Psoas muscle (tissue), 8 donors: Measurements from ENCODE around the gene NMRK2. TPM values are rescaled to one million over a fixed set of nuclear protein-coding genes. Genes with fewer than 3 reads are reported as not detected.

Source experiments
- ATAC-seq, 4 donors: fragments of 200-7000 bp; cut with Tn5 transposase; one replicate each; pipeline ENCODE4 v1.9.1; 2020; ENCODE audit warnings: moderate library complexity in 3 of 4, mild to moderate bottlenecking in 2 of 4
- DNase-seq, 2 donors: peaks; one replicate each; pipeline ENCODE4 v3.0.0-alpha.2; 2020
- H3K27ac ChIP-seq: fragments of 200-600 bp; one replicate; pipeline ENCODE4 v1.8.0; 2022
- H3K27me3 ChIP-seq, 3 donors: fragments of 200-600 bp in 1 of 3; one replicate each; pipeline versions ENCODE4 v1.6.1 to v1.8.0; 2013 to 2022; ENCODE audit warnings: low read length in 2 of 3, mild to moderate bottlenecking in 2 of 3, moderate library complexity in 1 of 3; ENCODE audit not compliant: insufficient read depth in 3 of 3
- H3K36me3 ChIP-seq, 2 donors: fragments of 200-600 bp in 1 of 2; one replicate each; pipeline versions ENCODE4 v1.6.1 to v1.8.0; 2013 to 2022; ENCODE audit warnings: low read depth in 1 of 2, mild to moderate bottlenecking in 1 of 2, moderate library complexity in 1 of 2; ENCODE audit not compliant: insufficient read depth in 1 of 2
- H3K4me1 ChIP-seq: fragments of 200-600 bp; one replicate; pipeline ENCODE4 v1.8.0; 2022
- H3K4me3 ChIP-seq: fragments of 200-600 bp; one replicate; pipeline ENCODE4 v1.8.0; 2022; ENCODE audit warnings: mild to moderate bottlenecking
- H3K9me3 ChIP-seq: fragments of 200-600 bp; one replicate; pipeline ENCODE4 v1.8.0; 2022
- CTCF ChIP-seq: fragments of 200-600 bp; IDR thresholded peaks from one replicate; pipeline ENCODE4 v1.8.0; 2022; ENCODE audit warnings: antibody characterized with exemption
- WGBS, 3 donors: extraction: QIAGEN DNeasy Blood & Tissue Kit; methylation state at CpG; one replicate each; pipeline versions ENCODE4 v1.1.6 to v1.1.7; 2013; 5-methylcytosine and 5-hydroxymethylcytosine counted together
- intact Hi-C, 2 donors: fragments of 100-400 bp; cut with DNase I; formaldehyde crosslinking; loops; one replicate each; pipeline versions ENCODE4 v1.11.0 to v1.14.2; 2022
- polyA plus RNA-seq, 3 donors: library from polyadenylated mRNA; stranded (reverse); fragments of 200-250 nt; gene quantifications; one replicate each; pipeline ENCODE4 v1.2.3, GENCODE V29; 2013
- total RNA-seq, 4 donors: library from RNA; stranded (reverse); fragmentation: NEBNext Ultra II Directional in 2 of 4; extraction: Animal tissue kit (Norgen Biotek cat#: 25700) in 2 of 4; gene quantifications; one replicate each; pipeline versions ENCODE4 v1.2.1 to v1.2.4, GENCODE V29; 2021 to 2023
- donor health status: healthy with polysubstance abuse.
- donor health status: DM: no; HTN: no; CAD: no; lungs with moderate emphysema.
- donor health status: Bipolar disorder and iron deficiency.
- donor health status: healthy.
- donor health status: DM: yes; HTN: yes; CAD: no.
- donor health status: DM: no; HTN: no; CAD: no.
- donor health status: DM: no; HTN: no; CAD: no.
- donor health status: DM: yes; HTN: yes; CAD: no.

NMRK2 gene
- total and polyA plus RNA-seq, 7 donors = 9.0 to 755 (median 94.5) TPM

GRCh38 chr19:3910105-3910504 is 22.8 kb upstream of the NMRK2 start:
- ATAC-seq (no peak), DNase-seq (no peak)
- Histone ChIP-seq H3K36me3 (no peaks in the 10 kb centered on the region), H3K9me3 (no peaks in the 10 kb centered on the region), H3K4me1 (no peaks in the 10 kb centered on the region), H3K27me3 (peaks cover 0 to 4% (median 0%) of the 10 kb centered on the region in 3 donors), H3K4me3 (no peak overlapping the region), H3K27ac (no peak overlapping the region)
- TF ChIP-seq CTCF = no peak
- intact Hi-C loops = no loop called here
- 100% methylated on average over 1 of the region's 1 CpG for WGBS, 3 donors

- no peaks in the 10 kb centered on the region for H3K9me3 ChIP-seq
- no peak overlapping the region for H3K4me3 ChIP-seq
- DNase-seq (no peak), ATAC-seq (peak in 1 of 4 donors; percentile 44)
- no peak for TF ChIP-seq CTCF
- peaks cover 0 to 9% (median 0%) of the 10 kb centered on the region in 3 donors for H3K27me3 ChIP-seq
- intact Hi-C loops = no loop called here
- no peak overlapping the region for H3K27ac ChIP-seq
- H3K36me3 ChIP-seq = no peaks in the 10 kb centered on the region
- no peaks in the 10 kb centered on the region for H3K4me1 ChIP-seq
- 57 to 67% (median 66%) methylated on average over 6 to 9 of the region's 9 CpGs for WGBS, 3 donors
Measured at GRCh38 chr19:3914199-3914598, 18.7 kb upstream of the NMRK2 start.

GRCh38 chr19:3916033-3916432 is 16.8 kb upstream of the NMRK2 start:
- Histone ChIP-seq H3K27ac (no peak overlapping the region), H3K36me3 (no peaks in the 10 kb centered on the region), H3K4me3 (no peak overlapping the region), H3K4me1 (no peaks in the 10 kb centered on the region), H3K9me3 (no peaks in the 10 kb centered on the region), H3K27me3 (peaks cover 0 to 9% (median 0%) of the 10 kb centered on the region in 3 donors)
- TF ChIP-seq CTCF = no peak
- intact Hi-C loops = no loop called here
- WGBS, 3 donors = 87 to 92% (median 90%) methylated on average over 5 of the region's 5 CpGs
- ATAC-seq = no peak
- DNase-seq = no peak

- Histone ChIP-seq H3K4me1 (no peaks in the 10 kb centered on the region), H3K36me3 (no peaks in the 10 kb centered on the region), H3K27me3 (peaks cover 0 to 5% (median 0%) of the 10 kb centered on the region in 3 donors), H3K9me3 (no peaks in the 10 kb centered on the region), H3K4me3 (no peak overlapping the region), H3K27ac (no peak overlapping the region)
- DNase-seq = no peak
- 89 to 94% (median 93%) methylated on average over 8 of the region's 8 CpGs for WGBS, 3 donors
- ATAC-seq = no peak
- TF ChIP-seq CTCF = no peak
- intact Hi-C loops = no loop called here
Measured at GRCh38 chr19:3919793-3920192, 13.1 kb upstream of the NMRK2 start.

GRCh38 chr19:3923096-3923758 is 9.6 kb upstream of the NMRK2 start:
- no peaks in the 10 kb centered on the region for H3K36me3 ChIP-seq
- ATAC-seq = no peak
- H3K4me1 ChIP-seq = no peaks in the 10 kb centered on the region
- no peaks in the 10 kb centered on the region for H3K9me3 ChIP-seq
- TF ChIP-seq CTCF = no peak
- no peak overlapping the region for H3K27ac ChIP-seq
- DNase-seq = no peak
- intact Hi-C loops = no loop called here
- no peaks in the 10 kb centered on the region for H3K27me3 ChIP-seq
- no peak overlapping the region for H3K4me3 ChIP-seq
